Esophagus muscularis mucosa (tissue), 3 donors: ENCODE measurements around the gene FMOD.

Source experiments
- EP300 ChIP-seq: sonication (generic); formaldehyde crosslinking; IDR thresholded peaks from one replicate; pipeline ENCODE4 v1.6.1; 2017; ENCODE audit warnings: antibody characterized with exemption
- TF ChIP-seq, protein P1 (sequence below), 3 experiments: fragments of 200-600 bp in 2 of 3; fragments of 450-650 bp in 1 of 3; sonication (generic) in 2 of 3; IDR thresholded peaks; one replicate each; pipeline ENCODE4 v1.5.1; 2017 to 2019; ENCODE audit warnings: antibody characterized with exemption in 3 of 3, mild to moderate bottlenecking in 2 of 3, moderate library complexity in 1 of 3

DNA sequence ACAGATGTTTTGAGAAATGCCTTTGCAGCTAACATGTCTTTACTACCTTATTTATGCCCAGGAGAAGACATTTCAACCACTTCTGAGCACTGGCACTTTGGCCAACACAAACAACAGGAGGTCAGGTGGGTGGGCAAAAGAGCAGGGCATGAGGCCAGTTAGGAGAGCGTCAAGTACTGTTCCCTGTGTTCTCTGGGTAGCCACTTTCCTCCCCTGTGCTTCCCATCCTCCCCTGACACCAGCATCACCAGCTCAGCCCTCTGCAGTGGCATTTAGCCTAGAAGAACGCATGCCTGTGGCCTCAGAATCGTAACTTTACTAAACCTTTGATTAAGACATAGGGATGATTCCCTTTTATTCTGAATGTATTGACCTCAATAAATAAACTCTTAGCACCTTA, 27.3 kb downstream of the FMOD start:
- no peak for TF ChIP-seq EP300
- TF ChIP-seq, protein P1, sequence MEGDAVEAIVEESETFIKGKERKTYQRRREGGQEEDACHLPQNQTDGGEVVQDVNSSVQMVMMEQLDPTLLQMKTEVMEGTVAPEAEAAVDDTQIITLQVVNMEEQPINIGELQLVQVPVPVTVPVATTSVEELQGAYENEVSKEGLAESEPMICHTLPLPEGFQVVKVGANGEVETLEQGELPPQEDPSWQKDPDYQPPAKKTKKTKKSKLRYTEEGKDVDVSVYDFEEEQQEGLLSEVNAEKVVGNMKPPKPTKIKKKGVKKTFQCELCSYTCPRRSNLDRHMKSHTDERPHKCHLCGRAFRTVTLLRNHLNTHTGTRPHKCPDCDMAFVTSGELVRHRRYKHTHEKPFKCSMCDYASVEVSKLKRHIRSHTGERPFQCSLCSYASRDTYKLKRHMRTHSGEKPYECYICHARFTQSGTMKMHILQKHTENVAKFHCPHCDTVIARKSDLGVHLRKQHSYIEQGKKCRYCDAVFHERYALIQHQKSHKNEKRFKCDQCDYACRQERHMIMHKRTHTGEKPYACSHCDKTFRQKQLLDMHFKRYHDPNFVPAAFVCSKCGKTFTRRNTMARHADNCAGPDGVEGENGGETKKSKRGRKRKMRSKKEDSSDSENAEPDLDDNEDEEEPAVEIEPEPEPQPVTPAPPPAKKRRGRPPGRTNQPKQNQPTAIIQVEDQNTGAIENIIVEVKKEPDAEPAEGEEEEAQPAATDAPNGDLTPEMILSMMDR (IDR thresholded peaks at IDR 0.05): no peak
